Lower leg skin (tissue), 4 donors: ENCODE results near the gene TFEB. TPM values are rescaled to one million over a fixed set of nuclear protein-coding genes. Genes with fewer than 3 reads are reported as not detected.
A peak's percentile ranks its signal among the peaks of the same experiment; 100 is the strongest.

Source experiments
- DNase-seq, 2 donors: peaks; one replicate each; pipeline ENCODE4 v3.0.0-alpha.2; 2019; ENCODE audit warnings: low spot score in 2 of 2
- H3K4me3 ChIP-seq: fragments of 200-600 bp; sonication (generic); 2 replicates; pipeline ENCODE4 v1.5.1; 2017; ENCODE audit warnings: mild to moderate bottlenecking, low read depth; ENCODE audit not compliant: poor library complexity, severe bottlenecking
- POLR2A ChIP-seq, 2 donors: fragments of 450-650 bp; IDR thresholded peaks; one replicate each; pipeline ENCODE4 v1.6.1; 2016 to 2017; ENCODE audit warnings: antibody characterized with exemption in 2 of 2, mild to moderate bottlenecking in 1 of 2, moderate library complexity in 1 of 2
- WGBS, 2 donors: methylation state at CpG; one replicate each; pipeline ENCODE4 v1.1.5; 2018; 5-methylcytosine and 5-hydroxymethylcytosine counted together
- intact Hi-C: fragments of 100-400 bp; cut with DNase I; formaldehyde crosslinking; loops from one replicate; pipeline ENCODE4 v1.15.0; 2023; ENCODE audit warnings: low total_unique reads
- total RNA-seq, 4 donors: library from RNA; depleted of rRNA; stranded (reverse); fragments of >200 nt; gene quantifications; one replicate each; pipeline ENCODE4 v1.1.0, GENCODE V29; 2016
- TF ChIP-seq, protein P1 (sequence below), 3 donors: fragments of 450-650 bp; IDR thresholded peaks; one replicate each; pipeline ENCODE4 v1.5.1; 2016; ENCODE audit warnings: antibody characterized with exemption in 3 of 3, mild to moderate bottlenecking in 3 of 3, moderate library complexity in 2 of 3

The TFEB gene
- 10 to 100 TPM; 20.2 to 38.3 (median 26.0) TPM for total RNA-seq

DNA sequence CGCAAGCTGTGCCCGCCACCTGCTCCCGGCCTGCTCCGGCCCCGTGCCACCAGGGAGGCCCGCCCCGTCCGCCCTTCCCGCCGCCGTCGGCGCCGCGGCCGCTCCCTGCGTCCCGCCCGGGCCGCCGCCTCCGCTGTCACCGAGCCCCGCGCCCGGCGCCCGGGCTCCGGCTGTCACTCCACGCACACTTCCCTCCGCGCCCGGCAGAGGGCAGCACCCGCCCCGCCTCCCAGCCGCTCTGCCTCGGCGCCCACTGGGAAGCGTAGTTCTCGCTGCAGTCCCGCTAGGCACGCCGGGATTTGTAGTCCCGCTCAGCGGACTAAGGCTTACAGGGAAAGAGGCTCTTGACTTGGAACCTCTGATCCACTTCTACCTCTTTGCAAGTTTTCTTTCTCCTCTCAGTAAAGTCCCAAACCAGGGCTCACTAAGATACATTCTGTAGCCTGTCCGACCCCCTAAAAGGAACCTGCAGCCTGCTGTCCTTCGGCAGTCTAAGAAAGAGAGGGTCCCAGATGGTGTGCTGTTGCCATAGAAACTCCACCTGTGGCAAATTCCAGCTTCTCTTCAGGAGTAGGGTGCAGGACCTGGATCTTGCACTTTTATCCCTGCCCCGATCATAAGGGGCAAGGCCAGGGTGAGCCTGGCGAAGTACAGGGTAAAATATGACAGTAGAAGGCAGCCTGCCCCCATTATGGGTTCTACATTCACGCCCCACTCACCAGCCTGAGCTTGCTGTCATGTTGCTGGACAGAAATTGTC, at the start of gene TFEB:
Gene TFEB (minus strand): TSS at position 182 of the 759 bp plus-strand sequence. CDS start 44,395 bp downstream, outside the sequence.
- WGBS, 2 donors: 7 to 10% methylated on average over 35 to 50 of the region's 50 CpGs
- no peak for TF ChIP-seq POLR2A (IDR thresholded peaks at IDR 0.05)
- TF ChIP-seq, protein P1, sequence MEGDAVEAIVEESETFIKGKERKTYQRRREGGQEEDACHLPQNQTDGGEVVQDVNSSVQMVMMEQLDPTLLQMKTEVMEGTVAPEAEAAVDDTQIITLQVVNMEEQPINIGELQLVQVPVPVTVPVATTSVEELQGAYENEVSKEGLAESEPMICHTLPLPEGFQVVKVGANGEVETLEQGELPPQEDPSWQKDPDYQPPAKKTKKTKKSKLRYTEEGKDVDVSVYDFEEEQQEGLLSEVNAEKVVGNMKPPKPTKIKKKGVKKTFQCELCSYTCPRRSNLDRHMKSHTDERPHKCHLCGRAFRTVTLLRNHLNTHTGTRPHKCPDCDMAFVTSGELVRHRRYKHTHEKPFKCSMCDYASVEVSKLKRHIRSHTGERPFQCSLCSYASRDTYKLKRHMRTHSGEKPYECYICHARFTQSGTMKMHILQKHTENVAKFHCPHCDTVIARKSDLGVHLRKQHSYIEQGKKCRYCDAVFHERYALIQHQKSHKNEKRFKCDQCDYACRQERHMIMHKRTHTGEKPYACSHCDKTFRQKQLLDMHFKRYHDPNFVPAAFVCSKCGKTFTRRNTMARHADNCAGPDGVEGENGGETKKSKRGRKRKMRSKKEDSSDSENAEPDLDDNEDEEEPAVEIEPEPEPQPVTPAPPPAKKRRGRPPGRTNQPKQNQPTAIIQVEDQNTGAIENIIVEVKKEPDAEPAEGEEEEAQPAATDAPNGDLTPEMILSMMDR (IDR thresholded peaks at IDR 0.05): no peak
- intact Hi-C loops: no loop called here

DNA sequence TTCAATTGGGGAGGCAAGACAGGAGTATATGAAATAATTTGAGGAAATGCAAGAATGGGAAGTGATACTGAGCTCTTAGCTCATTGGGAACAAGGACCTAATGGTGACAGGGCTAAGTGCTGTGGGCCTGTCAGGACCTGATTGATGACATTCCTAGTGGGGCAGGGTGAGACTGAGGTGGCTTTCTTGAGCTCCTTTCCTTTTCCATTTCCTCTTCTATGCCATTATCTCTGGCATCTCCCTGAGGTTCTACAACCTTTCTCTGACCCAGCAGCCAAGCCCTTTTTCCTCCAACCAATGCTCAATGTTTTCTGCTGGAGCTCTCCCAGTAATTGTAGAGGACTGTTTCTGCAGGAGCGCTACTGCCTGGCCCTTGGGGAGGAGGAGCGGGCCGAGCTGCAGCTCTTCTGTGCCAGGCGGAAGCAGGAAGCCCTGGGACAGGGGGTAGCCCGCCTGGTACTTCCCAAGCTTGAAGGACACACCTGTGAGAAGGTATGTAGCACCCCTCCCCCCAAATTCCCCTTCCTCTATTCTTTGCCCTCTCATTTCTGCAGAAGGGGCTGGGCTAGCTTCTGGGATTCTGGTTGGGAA, 49.3 kb upstream of the TFEB start:
- intact Hi-C loops: loop anchor here (5.0 to 10.0 kb wide), 2 partner anchors 140 to 258 kb away; partner anchors contain the start of genes BYSL and MED20
- 63 to 64% methylated on average over 5 of the region's 5 CpGs for WGBS, 2 donors
- no peak for DNase-seq
- TF ChIP-seq, protein P1 (IDR thresholded peaks at IDR 0.05): no peak
- no peak for TF ChIP-seq POLR2A (IDR thresholded peaks at IDR 0.05)
- no peak overlapping the region for H3K4me3 ChIP-seq

More for the DNA sequence above, at the start of gene TFEB:
- H3K4me3 ChIP-seq: peak within 1 kb of the TSS; percentile 58
- peak; percentile 93 to 99 for DNase-seq

DNA sequence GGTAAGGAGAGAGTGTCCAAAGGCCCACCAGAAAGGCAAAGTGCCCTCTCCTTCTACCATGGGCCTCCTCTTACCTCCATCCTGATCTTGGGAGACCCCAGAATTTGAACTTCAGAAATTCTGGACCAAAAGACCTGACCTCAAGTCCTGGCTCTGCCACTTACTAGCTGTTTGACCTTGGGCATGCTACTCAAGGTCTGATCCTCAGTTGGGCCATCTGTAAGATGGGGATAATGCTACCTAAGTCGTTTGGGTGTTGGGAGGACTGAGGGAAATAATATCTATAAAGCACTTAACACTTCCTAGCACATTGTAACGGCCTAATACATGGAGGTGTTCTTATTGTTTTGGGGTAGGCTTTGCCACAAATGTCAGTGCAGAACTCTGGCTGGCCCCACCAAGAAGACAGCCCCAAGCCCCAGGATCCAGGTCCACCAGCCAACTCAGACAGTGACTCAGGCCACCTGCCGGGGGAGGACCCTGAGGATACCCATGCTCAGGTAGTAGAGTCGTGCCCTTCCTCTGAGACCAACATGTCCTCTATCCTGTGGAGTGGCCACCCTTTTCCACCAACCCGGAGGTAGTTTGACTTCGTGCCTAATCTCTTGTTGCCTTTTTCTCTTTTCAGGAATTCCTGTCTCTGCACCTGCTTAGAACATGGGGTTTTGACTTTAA, 47.8 kb upstream of the TFEB start:
- TF ChIP-seq, protein P1 (IDR thresholded peaks at IDR 0.05): no peak
- DNase-seq: no peak
- intact Hi-C loops: loop anchor here (5.0 to 10.0 kb wide), 2 partner anchors 142 to 259 kb away; partner anchors contain the start of genes BYSL and MED20
- H3K4me3 ChIP-seq: no peak overlapping the region
- 80 to 85% methylated on average over 6 of the region's 6 CpGs for WGBS, 2 donors

DNA sequence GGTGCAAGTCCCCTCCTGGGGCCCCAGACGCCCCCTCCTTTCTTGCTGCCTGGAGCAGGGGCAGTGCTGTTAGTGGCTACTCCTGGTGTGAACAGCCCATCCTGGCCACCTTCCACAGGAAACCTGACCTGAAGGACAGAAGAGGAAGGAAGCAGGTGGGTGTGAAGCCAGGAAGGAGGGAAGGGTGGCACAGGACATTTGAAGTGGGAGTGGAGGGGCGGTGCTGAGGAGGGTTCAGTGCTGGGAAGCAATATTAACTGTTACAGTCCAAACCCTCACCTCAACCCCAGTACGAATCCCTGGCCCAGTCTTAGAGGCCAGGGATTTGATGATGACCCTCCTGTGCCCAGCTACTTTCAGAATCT, 45.9 kb upstream of the TFEB start:
- 22 to 26% methylated on average over 3 of the region's 3 CpGs for WGBS, 2 donors
- DNase-seq: no peak
- H3K4me3 ChIP-seq: peak overlapping the region; percentile 42
- TF ChIP-seq POLR2A (IDR thresholded peaks at IDR 0.05): no peak
- TF ChIP-seq, protein P1 (IDR thresholded peaks at IDR 0.05): no peak
- intact Hi-C loops: loop anchor here (5.0 to 10.0 kb wide), 2 partner anchors 143 to 261 kb away; partner anchors contain the start of genes BYSL and MED20

DNA sequence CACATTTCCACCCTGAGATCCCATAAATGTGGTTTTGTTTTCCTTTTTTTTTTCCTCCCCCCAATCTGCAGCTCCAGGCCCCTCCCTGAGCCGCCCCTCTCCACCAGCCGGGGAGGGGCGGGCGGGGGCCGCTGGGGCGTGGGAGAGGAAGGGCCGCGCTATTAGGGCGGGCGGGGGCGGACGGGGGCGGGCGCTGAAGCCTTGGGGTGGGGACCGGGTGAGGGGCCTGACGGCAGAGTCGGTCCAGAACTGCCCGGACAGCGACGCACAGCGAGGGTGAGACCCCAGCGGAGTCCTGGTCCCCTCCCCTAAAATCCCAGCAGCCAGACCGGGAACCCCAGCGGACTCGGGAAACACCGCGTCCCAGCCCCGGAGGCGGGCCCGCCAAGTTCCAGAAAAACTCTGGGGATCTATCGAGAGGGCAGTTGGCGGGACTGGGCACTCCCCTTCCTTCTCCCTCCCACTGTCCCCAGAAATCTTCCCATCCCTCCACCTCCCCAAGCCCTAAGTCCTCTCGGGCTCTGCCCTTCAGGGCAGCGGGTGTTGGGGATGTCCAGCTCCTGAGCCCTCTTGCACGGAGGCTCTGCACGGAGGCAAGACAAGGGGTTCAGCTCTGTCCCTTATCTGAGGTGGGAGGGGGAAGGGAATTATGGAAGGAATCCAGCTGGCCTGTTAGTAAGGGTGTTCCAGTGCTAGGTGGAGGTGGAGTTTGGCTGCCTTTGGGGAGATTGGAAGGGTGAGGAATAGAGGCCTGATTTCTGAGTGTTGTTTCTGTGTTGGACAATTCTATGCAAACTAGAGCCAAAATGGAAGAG, 45.4 kb upstream of the TFEB start, which contains the start of gene PRICKLE4:
Gene PRICKLE4 (plus strand): TSS at position 232 of the 815 bp plus-strand sequence. CDS start 2,692 bp downstream, outside the sequence.
- 1% methylated on average over 36 of the region's 36 CpGs for WGBS, 2 donors
- TF ChIP-seq, protein P1 (IDR thresholded peaks at IDR 0.05): no peak
- TF ChIP-seq POLR2A (IDR thresholded peaks at IDR 0.05): no peak
- peak within 1 kb of the TSS; percentile 42 for H3K4me3 ChIP-seq
- intact Hi-C loops: loop anchor here (5.0 to 10.0 kb wide), 2 partner anchors 144 to 262 kb away; partner anchors contain the start of genes BYSL and MED20
- DNase-seq: peak in 1 of 2 donors; percentile 88
